DOHH2 (cell line): Measurements from ENCODE around the gene JCAD.

ENCODE experiments used
- H3F3A ChIP-seq: fragments of 200-600 bp; sonication (generic), shearing (Covaris generic); 2 replicates; pipeline ENCODE4 v1.6.0; 2016; ENCODE audit warnings: antibody characterized with exemption, mild to moderate bottlenecking; ENCODE audit not compliant: control insufficient read depth, insufficient read depth
- H3K27ac ChIP-seq: fragments of 200-600 bp; sonication (generic); 2 replicates; pipeline ENCODE4 v1.5.1; 2014; ENCODE audit warnings: low read depth, mild to moderate bottlenecking, low read length, moderate library complexity
- H3K27me3 ChIP-seq: fragments of 200-600 bp; sonication (generic); 2 replicates; pipeline ENCODE4 v1.6.1; 2014; ENCODE audit warnings: mild to moderate bottlenecking, low read length, mixed read lengths; ENCODE audit not compliant: control insufficient read depth
- H3K36me3 ChIP-seq: fragments of 200-600 bp; sonication (generic); 2 replicates; pipeline ENCODE4 v1.6.1; 2014; ENCODE audit warnings: mild to moderate bottlenecking, low read length, moderate library complexity, mixed read lengths; ENCODE audit not compliant: control insufficient read depth
- H3K4me1 ChIP-seq: fragments of 200-600 bp; sonication (generic); 2 replicates; pipeline ENCODE4 v1.6.1; 2014; ENCODE audit warnings: mild to moderate bottlenecking, low read length, mixed read lengths; ENCODE audit not compliant: control insufficient read depth
- H3K4me2 ChIP-seq: fragments of 200-600 bp; sonication (generic); 2 replicates; pipeline ENCODE4 v1.6.0; 2014; ENCODE audit warnings: mild to moderate bottlenecking, low read length, moderate library complexity
- H3K4me3 ChIP-seq: fragments of 200-600 bp; sonication (generic); 2 replicates; pipeline ENCODE4 v1.5.1; 2014; ENCODE audit warnings: mild to moderate bottlenecking, low read length, mixed read lengths
- H3K79me2 ChIP-seq: fragments of 200-600 bp; sonication (generic); 2 replicates; pipeline ENCODE4 v1.6.1; 2014; ENCODE audit warnings: mild to moderate bottlenecking, low read length, mixed read lengths; ENCODE audit not compliant: control insufficient read depth
- H3K9me2 ChIP-seq: fragments of 200-600 bp; sonication (generic); replicated peaks from 2 replicates; pipeline ENCODE4 v1.6.1; 2014; ENCODE audit warnings: mild to moderate bottlenecking, low read length, mixed read lengths; ENCODE audit not compliant: control insufficient read depth
- H3K9me3 ChIP-seq: fragments of 200-600 bp; sonication (generic); 2 replicates; pipeline ENCODE4 v1.6.1; 2014; ENCODE audit warnings: antibody characterized with exemption, low read length, mixed read lengths; ENCODE audit not compliant: control insufficient read depth, insufficient read depth
- H4K20me1 ChIP-seq: fragments of 200-600 bp; sonication (generic); 2 replicates; pipeline ENCODE4 v1.6.0; 2014; ENCODE audit warnings: low read depth, mild to moderate bottlenecking, antibody characterized with exemption, low read length, moderate library complexity; ENCODE audit not compliant: control insufficient read depth, insufficient read depth
- EZH2phosphoT487 ChIP-seq: fragments of 200-600 bp; sonication (generic); IDR thresholded peaks from 2 replicates; pipeline ENCODE4 v1.6.1; 2017; ENCODE audit warnings: borderline replicate concordance, mild to moderate bottlenecking, antibody characterized with exemption, low read length, moderate library complexity, mixed read lengths
- TF ChIP-seq, protein P1 (sequence below): fragments of 200-600 bp; sonication (generic); IDR thresholded peaks from one replicate; pipeline ENCODE4 v1.5.1; 2014; ENCODE audit warnings: antibody characterized with exemption, mild to moderate bottlenecking, low read depth, low read length; ENCODE audit not compliant: poor library complexity, severe bottlenecking

The JCAD gene

DNA sequence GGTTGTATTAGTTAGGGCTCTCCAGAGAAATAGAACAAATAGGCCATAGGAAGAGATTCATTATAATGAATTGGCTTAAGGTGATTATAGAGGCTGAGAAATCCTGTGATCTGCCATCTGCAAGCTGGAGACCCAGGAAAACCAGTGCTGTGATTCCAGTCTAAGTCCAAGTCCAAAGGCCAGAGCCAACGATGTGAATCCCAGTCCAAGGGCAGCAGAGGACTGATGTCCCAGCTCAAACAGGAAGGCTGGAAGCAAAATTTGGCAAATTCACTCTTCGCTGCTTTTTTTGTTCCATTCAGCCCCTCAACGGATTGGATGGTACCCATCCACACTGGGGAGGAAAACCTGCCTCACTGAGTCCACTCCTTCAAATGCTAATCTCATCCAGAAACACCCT is 68.0 kb downstream of the JCAD start:
- Histone ChIP-seq H4K20me1 (no peaks in the 10 kb centered on the region), H3K4me1 (no peaks in the 10 kb centered on the region), H3K27ac (no peak overlapping the region), H3K4me3 (no peak overlapping the region), H3K36me3 (no peaks in the 10 kb centered on the region), H3K9me2 (no peaks in the 10 kb centered on the region), H3K79me2 (no peaks in the 10 kb centered on the region), H3F3A (no peaks in the 10 kb centered on the region), H3K9me3 (no peaks in the 10 kb centered on the region), H3K4me2 (no peak overlapping the region), H3K27me3 (peaks cover 9% of the 10 kb centered on the region)
- TF ChIP-seq, protein P1, sequence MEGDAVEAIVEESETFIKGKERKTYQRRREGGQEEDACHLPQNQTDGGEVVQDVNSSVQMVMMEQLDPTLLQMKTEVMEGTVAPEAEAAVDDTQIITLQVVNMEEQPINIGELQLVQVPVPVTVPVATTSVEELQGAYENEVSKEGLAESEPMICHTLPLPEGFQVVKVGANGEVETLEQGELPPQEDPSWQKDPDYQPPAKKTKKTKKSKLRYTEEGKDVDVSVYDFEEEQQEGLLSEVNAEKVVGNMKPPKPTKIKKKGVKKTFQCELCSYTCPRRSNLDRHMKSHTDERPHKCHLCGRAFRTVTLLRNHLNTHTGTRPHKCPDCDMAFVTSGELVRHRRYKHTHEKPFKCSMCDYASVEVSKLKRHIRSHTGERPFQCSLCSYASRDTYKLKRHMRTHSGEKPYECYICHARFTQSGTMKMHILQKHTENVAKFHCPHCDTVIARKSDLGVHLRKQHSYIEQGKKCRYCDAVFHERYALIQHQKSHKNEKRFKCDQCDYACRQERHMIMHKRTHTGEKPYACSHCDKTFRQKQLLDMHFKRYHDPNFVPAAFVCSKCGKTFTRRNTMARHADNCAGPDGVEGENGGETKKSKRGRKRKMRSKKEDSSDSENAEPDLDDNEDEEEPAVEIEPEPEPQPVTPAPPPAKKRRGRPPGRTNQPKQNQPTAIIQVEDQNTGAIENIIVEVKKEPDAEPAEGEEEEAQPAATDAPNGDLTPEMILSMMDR, result no peak
- TF ChIP-seq EZH2phosphoT487, result no peak

DNA sequence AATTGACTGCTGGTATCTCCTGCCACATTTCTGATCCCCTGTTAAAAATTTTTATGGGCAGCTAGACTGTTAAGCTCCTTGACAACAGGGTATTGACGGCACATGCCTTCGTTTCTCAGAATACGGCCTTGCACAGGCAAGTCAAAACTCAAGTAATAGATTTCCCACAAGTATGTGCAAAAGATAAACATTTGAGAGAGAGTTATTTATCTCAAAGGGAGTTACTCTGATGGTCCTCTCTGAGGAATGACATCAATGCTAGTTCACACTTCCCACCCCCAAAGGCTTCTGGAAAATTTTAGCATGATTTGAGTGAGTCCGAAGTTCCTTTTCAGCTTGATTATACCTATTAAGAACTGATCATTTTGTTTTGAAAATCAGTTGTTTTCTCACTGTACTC is 71.9 kb downstream of the JCAD start:
- Histone ChIP-seq H3K4me2 (no peak overlapping the region), H3K4me3 (no peak overlapping the region), H4K20me1 (no peaks in the 10 kb centered on the region), H3F3A (no peaks in the 10 kb centered on the region), H3K27ac (no peak overlapping the region), H3K9me2 (no peaks in the 10 kb centered on the region), H3K79me2 (no peaks in the 10 kb centered on the region), H3K27me3 (no peaks in the 10 kb centered on the region), H3K9me3 (peaks cover 8% of the 10 kb centered on the region; the same call in 1 of the 2 replicates), H3K4me1 (no peaks in the 10 kb centered on the region), H3K36me3 (no peaks in the 10 kb centered on the region)
- TF ChIP-seq, protein P1, result no peak
- no peak for TF ChIP-seq EZH2phosphoT487

DNA sequence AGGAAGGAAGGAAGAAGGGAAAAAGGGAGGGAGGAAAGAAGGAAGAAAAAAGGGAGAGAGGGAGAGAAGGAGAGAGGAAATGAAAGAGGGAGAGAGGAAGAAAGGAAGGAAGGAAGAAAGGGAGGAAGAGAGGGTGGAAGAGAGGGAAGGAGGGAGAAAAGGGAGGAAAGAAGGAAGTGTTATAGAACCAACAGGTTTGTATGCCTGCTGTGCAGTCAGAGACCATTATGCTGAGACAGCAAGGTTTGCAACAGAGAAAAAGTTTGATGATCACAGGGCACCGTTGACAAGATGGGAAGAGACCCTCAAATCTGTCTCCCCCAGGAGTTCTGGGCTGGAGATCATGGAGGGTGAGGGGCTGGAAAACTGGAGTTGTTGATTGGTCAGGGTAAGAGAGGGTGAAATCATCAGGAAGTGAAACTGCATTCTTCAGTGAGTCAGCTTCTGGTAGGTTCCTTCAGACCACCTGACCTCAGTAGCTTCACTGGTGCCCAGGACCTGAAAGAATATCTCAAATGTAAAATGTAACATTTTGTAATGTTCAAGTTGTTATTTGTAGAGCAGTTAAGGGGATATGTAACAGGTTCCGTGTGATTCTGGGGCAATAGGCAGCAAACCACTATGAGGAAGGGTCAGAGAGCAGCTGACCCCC is 76.3 kb downstream of the JCAD start:
- no peaks in the 10 kb centered on the region for H3K9me2 ChIP-seq
- H3K27me3 ChIP-seq, result no peaks in the 10 kb centered on the region
- H3K4me2 ChIP-seq, result no peak overlapping the region
- H3K4me3 ChIP-seq, result no peak overlapping the region
- no peak overlapping the region for H3K27ac ChIP-seq
- H4K20me1 ChIP-seq, result no peaks in the 10 kb centered on the region
- H3K4me1 ChIP-seq, result no peaks in the 10 kb centered on the region
- no peaks in the 10 kb centered on the region for H3F3A ChIP-seq
- peaks cover 8% of the 10 kb centered on the region; the same call in 1 of the 2 replicates for H3K9me3 ChIP-seq
- no peaks in the 10 kb centered on the region for H3K79me2 ChIP-seq
- no peaks in the 10 kb centered on the region for H3K36me3 ChIP-seq
- TF ChIP-seq EZH2phosphoT487, result no peak
- TF ChIP-seq, protein P1, result no peak
